HepG2 (cell line): ENCODE measurements around the gene LRRC45. TPM values are rescaled to one million over a fixed set of nuclear protein-coding genes. Genes with fewer than 3 reads are reported as not detected.

ENCODE experiments used
- FOXA1 ChIP-seq, 2 experiments: fragments of 450-650 bp in 1 of 2; sonication (generic) in 1 of 2; formaldehyde crosslinking in 1 of 2; IDR thresholded peaks; 2 replicates each; pipeline versions ENCODE4 v1.4.0 to v1.6.1; 2016 to 2020; ENCODE audit warnings: missing genetic modification reagents in 1 of 2
- ISL2 ChIP-seq: sonication (generic); formaldehyde crosslinking; IDR thresholded peaks from 2 replicates; pipeline ENCODE4 v1.5.0; 2020; ENCODE audit warnings: missing genetic modification reagents
- NCOA1 ChIP-seq: sonication (generic); formaldehyde crosslinking; IDR thresholded peaks from 2 replicates; pipeline ENCODE4 v1.9.0; 2021; ENCODE audit warnings: missing genetic modification reagents
- SMYD3 ChIP-seq: sonication (generic); formaldehyde crosslinking; IDR thresholded peaks from 2 replicates; pipeline ENCODE4 v1.8.1; 2023; ENCODE audit warnings: mild to moderate bottlenecking, missing genetic modification reagents
- YY1 ChIP-seq: IDR thresholded peaks from 2 replicates; pipeline ENCODE4 v1.6.1; 2011; ENCODE audit warnings: low read length, low read depth, moderate library complexity, mild to moderate bottlenecking; ENCODE audit not compliant: insufficient read depth, insufficient replicate concordance
- ZNF709 ChIP-seq: sonication (generic); formaldehyde crosslinking; IDR thresholded peaks from 2 replicates; pipeline ENCODE4 v1.5.0; 2020; ENCODE audit warnings: mild to moderate bottlenecking, missing genetic modification reagents
- ZNF737 ChIP-seq: sonication (generic); formaldehyde crosslinking; IDR thresholded peaks from 2 replicates; pipeline ENCODE4 v1.5.0; 2020; ENCODE audit warnings: missing genetic modification reagents, mild to moderate bottlenecking, borderline replicate concordance
- polyA plus RNA-seq, 8 experiments: library from polyadenylated mRNA; depleted of rRNA in 3 of 8; stranded (reverse) in 7 of 8; unstranded in 1 of 8; fragments of >200 nt; fragmentation: Illumina TruSeq in 4 of 8; extraction: Trizol in 4 of 8; gene quantifications; 2 replicates each; pipeline versions ENCODE4 v1.2.1 to v1.2.3, GENCODE V29; 2011 to 2016; ENCODE audit warnings: low read depth in 4 of 8, missing spikeins in 1 of 8, mixed read lengths in 1 of 8; ENCODE audit not compliant: insufficient read depth in 1 of 8
- total RNA-seq, 5 experiments: library from RNA; depleted of rRNA; stranded (reverse); fragments of >200 nt; fragmentation: Illumina TruSeq; extraction: Trizol; gene quantifications; 2 replicates each; pipeline ENCODE4 v1.2.3, GENCODE V29; 2016; ENCODE audit warnings: low read depth in 1 of 5
- TF ChIP-seq, protein P1 (sequence below): sonication (generic); formaldehyde crosslinking; IDR thresholded peaks from 2 replicates; pipeline ENCODE4 v1.4.0; 2020; ENCODE audit warnings: mild to moderate bottlenecking, missing genetic modification reagents
- TF ChIP-seq, protein P2 (sequence below): sonication (generic); formaldehyde crosslinking; conservative IDR thresholded peaks from 2 replicates; pipeline ENCODE4 v1.4.0; 2020; ENCODE audit warnings: missing genetic modification reagents
- TF ChIP-seq, protein P3 (sequence below): sonication (generic); formaldehyde crosslinking; IDR thresholded peaks from 2 replicates; pipeline ENCODE4 v1.5.0; 2020; ENCODE audit warnings: mild to moderate bottlenecking, missing genetic modification reagents
- TF ChIP-seq, protein P4 (sequence below): sonication (generic); formaldehyde crosslinking; IDR thresholded peaks from 2 replicates; pipeline ENCODE4 v1.5.1; 2020; ENCODE audit warnings: missing genetic modification reagents, mild to moderate bottlenecking, borderline replicate concordance
- TF ChIP-seq, protein P5 (sequence below): conservative IDR thresholded peaks from 2 replicates; pipeline ENCODE4 v1.6.1; 2018; ENCODE audit warnings: missing genetic modification reagents
- TF ChIP-seq, protein P6 (sequence below): sonication (generic); formaldehyde crosslinking; conservative IDR thresholded peaks from 2 replicates; pipeline ENCODE4 v1.8.0; 2022; ENCODE audit warnings: missing genetic modification reagents

Gene LRRC45
- total and polyA plus RNA-seq, 2 of the 13 experiments (the other 11 are each of a cell fraction or from before 2014, with no cell fraction given) = 11.6 to 48.1 TPM

DNA sequence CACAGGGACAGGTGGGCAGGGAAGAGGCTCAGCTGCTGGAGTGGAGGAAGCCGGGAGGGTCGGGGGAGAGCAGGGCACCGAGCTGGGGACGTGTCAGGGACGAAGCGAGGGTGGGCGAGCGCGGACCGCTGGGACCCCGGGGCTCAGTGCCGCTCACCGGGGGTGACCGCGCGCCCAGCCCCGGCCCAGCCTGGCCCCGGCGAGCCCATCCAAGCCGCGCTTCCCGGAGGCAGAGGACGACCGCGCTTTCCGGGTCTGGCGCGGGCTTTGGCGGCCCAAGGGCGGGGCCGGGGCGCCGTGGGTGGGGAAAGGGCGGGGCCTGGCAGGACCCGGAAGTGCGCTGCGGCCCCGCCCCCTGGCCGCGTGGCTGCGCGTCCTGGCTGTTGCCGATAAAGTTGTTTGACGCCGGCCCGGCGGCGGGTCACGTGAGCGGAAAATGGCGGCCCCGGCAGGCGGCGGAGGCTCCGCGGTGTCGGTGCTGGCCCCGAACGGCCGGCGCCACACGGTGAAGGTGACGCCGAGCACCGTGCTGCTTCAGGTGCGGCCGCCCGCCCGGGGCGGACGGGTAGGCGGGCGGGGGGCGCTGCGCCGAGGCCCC, 45.8 kb upstream of the LRRC45 start, which contains the start of gene ASPSCR1 (continued):
- TF ChIP-seq, protein P1, sequence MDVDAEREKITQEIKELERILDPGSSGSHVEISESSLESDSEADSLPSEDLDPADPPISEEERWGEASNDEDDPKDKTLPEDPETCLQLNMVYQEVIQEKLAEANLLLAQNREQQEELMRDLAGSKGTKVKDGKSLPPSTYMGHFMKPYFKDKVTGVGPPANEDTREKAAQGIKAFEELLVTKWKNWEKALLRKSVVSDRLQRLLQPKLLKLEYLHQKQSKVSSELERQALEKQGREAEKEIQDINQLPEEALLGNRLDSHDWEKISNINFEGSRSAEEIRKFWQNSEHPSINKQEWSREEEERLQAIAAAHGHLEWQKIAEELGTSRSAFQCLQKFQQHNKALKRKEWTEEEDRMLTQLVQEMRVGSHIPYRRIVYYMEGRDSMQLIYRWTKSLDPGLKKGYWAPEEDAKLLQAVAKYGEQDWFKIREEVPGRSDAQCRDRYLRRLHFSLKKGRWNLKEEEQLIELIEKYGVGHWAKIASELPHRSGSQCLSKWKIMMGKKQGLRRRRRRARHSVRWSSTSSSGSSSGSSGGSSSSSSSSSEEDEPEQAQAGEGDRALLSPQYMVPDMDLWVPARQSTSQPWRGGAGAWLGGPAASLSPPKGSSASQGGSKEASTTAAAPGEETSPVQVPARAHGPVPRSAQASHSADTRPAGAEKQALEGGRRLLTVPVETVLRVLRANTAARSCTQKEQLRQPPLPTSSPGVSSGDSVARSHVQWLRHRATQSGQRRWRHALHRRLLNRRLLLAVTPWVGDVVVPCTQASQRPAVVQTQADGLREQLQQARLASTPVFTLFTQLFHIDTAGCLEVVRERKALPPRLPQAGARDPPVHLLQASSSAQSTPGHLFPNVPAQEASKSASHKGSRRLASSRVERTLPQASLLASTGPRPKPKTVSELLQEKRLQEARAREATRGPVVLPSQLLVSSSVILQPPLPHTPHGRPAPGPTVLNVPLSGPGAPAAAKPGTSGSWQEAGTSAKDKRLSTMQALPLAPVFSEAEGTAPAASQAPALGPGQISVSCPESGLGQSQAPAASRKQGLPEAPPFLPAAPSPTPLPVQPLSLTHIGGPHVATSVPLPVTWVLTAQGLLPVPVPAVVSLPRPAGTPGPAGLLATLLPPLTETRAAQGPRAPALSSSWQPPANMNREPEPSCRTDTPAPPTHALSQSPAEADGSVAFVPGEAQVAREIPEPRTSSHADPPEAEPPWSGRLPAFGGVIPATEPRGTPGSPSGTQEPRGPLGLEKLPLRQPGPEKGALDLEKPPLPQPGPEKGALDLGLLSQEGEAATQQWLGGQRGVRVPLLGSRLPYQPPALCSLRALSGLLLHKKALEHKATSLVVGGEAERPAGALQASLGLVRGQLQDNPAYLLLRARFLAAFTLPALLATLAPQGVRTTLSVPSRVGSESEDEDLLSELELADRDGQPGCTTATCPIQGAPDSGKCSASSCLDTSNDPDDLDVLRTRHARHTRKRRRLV (CRISPR knock-in tag) = 0 out of 2 replicates have a peak, but pooled peaks have one; percentile 47
- TF ChIP-seq, protein P2, sequence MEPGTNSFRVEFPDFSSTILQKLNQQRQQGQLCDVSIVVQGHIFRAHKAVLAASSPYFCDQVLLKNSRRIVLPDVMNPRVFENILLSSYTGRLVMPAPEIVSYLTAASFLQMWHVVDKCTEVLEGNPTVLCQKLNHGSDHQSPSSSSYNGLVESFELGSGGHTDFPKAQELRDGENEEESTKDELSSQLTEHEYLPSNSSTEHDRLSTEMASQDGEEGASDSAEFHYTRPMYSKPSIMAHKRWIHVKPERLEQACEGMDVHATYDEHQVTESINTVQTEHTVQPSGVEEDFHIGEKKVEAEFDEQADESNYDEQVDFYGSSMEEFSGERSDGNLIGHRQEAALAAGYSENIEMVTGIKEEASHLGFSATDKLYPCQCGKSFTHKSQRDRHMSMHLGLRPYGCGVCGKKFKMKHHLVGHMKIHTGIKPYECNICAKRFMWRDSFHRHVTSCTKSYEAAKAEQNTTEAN = peak; percentile 41; the same call in 1 of the 2 replicates
- TF ChIP-seq SMYD3 (peak; percentile 95), ZNF737 (no peak), ISL2 (CRISPR knock-in tag) (no peak), NCOA1 (CRISPR knock-in tag) (no peak), YY1 (peak; percentile 98), ZNF709 (CRISPR knock-in tag) (peak; percentile 93), FOXA1 (IDR thresholded peaks at IDR 0.05) (no peak), FOXA1 (CRISPR knock-in tag; IDR thresholded peaks at IDR 0.05) (peak; percentile 82)
- TF ChIP-seq, protein P3, sequence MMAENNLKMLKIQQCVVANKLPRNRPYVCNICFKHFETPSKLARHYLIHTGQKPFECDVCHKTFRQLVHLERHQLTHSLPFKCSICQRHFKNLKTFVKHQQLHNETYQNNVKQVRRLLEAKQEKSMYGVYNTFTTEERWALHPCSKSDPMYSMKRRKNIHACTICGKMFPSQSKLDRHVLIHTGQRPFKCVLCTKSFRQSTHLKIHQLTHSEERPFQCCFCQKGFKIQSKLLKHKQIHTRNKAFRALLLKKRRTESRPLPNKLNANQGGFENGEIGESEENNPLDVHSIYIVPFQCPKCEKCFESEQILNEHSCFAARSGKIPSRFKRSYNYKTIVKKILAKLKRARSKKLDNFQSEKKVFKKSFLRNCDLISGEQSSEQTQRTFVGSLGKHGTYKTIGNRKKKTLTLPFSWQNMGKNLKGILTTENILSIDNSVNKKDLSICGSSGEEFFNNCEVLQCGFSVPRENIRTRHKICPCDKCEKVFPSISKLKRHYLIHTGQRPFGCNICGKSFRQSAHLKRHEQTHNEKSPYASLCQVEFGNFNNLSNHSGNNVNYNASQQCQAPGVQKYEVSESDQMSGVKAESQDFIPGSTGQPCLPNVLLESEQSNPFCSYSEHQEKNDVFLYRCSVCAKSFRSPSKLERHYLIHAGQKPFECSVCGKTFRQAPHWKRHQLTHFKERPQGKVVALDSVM (CRISPR knock-in tag) = no peak
- TF ChIP-seq, protein P4, sequence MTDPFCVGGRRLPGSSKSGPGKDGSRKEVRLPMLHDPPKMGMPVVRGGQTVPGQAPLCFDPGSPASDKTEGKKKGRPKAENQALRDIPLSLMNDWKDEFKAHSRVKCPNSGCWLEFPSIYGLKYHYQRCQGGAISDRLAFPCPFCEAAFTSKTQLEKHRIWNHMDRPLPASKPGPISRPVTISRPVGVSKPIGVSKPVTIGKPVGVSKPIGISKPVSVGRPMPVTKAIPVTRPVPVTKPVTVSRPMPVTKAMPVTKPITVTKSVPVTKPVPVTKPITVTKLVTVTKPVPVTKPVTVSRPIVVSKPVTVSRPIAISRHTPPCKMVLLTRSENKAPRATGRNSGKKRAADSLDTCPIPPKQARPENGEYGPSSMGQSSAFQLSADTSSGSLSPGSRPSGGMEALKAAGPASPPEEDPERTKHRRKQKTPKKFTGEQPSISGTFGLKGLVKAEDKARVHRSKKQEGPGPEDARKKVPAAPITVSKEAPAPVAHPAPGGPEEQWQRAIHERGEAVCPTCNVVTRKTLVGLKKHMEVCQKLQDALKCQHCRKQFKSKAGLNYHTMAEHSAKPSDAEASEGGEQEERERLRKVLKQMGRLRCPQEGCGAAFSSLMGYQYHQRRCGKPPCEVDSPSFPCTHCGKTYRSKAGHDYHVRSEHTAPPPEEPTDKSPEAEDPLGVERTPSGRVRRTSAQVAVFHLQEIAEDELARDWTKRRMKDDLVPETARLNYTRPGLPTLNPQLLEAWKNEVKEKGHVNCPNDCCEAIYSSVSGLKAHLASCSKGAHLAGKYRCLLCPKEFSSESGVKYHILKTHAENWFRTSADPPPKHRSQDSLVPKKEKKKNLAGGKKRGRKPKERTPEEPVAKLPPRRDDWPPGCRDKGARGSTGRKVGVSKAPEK (CRISPR knock-in tag) = no peak
- TF ChIP-seq, protein P5, sequence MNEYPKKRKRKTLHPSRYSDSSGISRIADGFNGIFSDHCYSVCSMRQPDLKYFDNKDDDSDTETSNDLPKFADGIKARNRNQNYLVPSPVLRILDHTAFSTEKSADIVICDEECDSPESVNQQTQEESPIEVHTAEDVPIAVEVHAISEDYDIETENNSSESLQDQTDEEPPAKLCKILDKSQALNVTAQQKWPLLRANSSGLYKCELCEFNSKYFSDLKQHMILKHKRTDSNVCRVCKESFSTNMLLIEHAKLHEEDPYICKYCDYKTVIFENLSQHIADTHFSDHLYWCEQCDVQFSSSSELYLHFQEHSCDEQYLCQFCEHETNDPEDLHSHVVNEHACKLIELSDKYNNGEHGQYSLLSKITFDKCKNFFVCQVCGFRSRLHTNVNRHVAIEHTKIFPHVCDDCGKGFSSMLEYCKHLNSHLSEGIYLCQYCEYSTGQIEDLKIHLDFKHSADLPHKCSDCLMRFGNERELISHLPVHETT = peak; percentile 99
- TF ChIP-seq, protein P6, sequence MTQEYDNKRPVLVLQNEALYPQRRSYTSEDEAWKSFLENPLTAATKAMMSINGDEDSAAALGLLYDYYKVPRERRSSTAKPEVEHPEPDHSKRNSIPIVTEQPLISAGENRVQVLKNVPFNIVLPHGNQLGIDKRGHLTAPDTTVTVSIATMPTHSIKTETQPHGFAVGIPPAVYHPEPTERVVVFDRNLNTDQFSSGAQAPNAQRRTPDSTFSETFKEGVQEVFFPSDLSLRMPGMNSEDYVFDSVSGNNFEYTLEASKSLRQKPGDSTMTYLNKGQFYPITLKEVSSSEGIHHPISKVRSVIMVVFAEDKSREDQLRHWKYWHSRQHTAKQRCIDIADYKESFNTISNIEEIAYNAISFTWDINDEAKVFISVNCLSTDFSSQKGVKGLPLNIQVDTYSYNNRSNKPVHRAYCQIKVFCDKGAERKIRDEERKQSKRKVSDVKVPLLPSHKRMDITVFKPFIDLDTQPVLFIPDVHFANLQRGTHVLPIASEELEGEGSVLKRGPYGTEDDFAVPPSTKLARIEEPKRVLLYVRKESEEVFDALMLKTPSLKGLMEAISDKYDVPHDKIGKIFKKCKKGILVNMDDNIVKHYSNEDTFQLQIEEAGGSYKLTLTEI = no peak
